SU-DHL-6 (cell line): ENCODE measurements around the gene SLC38A8.

ENCODE experiments used
- H2AFZ ChIP-seq: fragments of 200-600 bp; sonication (generic); 2 replicates; pipeline ENCODE4 v1.6.1; 2014; ENCODE audit warnings: low read depth, mild to moderate bottlenecking, moderate library complexity, mixed read lengths, antibody characterized with exemption, low read length; ENCODE audit not compliant: severe bottlenecking
- H3F3A ChIP-seq: fragments of 200-600 bp; shearing (Covaris generic); 2 replicates; pipeline ENCODE4 v1.6.0; 2016; ENCODE audit warnings: antibody characterized with exemption, mild to moderate bottlenecking; ENCODE audit not compliant: insufficient read depth
- H3K27ac ChIP-seq: fragments of 200-600 bp; sonication (generic); 2 replicates; pipeline ENCODE4 v1.5.1; 2016; ENCODE audit warnings: low read depth, mild to moderate bottlenecking, low read length, moderate library complexity, mixed read lengths
- H3K27me3 ChIP-seq: fragments of 200-600 bp; sonication (generic), shearing (Covaris generic); 2 replicates; pipeline ENCODE4 v1.6.0; 2014; ENCODE audit warnings: mild to moderate bottlenecking, low read length
- H3K36me3 ChIP-seq: fragments of 200-600 bp; sonication (generic); 2 replicates; pipeline ENCODE4 v1.6.1; 2014; ENCODE audit warnings: mild to moderate bottlenecking, low read length, mixed read lengths
- H3K4me2 ChIP-seq: fragments of 300-600, 200-600 bp; shearing (Covaris generic), sonication (generic); 2 replicates; pipeline ENCODE4 v1.6.0; 2014; ENCODE audit warnings: low read length, low read depth, mild to moderate bottlenecking; ENCODE audit not compliant: poor library complexity, severe bottlenecking
- H3K4me3 ChIP-seq: fragments of 200-600 bp; sonication (generic); 2 replicates; pipeline ENCODE4 v1.5.1; 2014; ENCODE audit warnings: antibody characterized with exemption, low read length, mild to moderate bottlenecking, mixed read lengths; ENCODE audit not compliant: insufficient read depth, poor library complexity, severe bottlenecking
- H3K79me2 ChIP-seq: fragments of 200-600 bp; sonication (generic); 2 replicates; pipeline ENCODE4 v1.6.1; 2014; ENCODE audit warnings: mild to moderate bottlenecking, low read length, moderate library complexity; ENCODE audit not compliant: insufficient read depth
- H3K9ac ChIP-seq: fragments of 200-600 bp; sonication (generic); 2 replicates; pipeline ENCODE4 v1.7.0; 2014; ENCODE audit warnings: mild to moderate bottlenecking, low read length
- H3K9me2 ChIP-seq: fragments of 200-600 bp; sonication (generic); replicated peaks from 2 replicates; pipeline ENCODE4 v1.6.1; 2014; ENCODE audit warnings: low read length; ENCODE audit not compliant: insufficient read depth
- H3K9me3 ChIP-seq: fragments of 200-600 bp; sonication (generic); 2 replicates; pipeline ENCODE4 v1.6.1; 2014; ENCODE audit warnings: low read length, mixed read lengths; ENCODE audit not compliant: insufficient read depth
- H4K20me1 ChIP-seq: fragments of 200-600 bp; sonication (generic); 2 replicates; pipeline ENCODE4 v1.6.1; 2014; ENCODE audit warnings: low read depth, mild to moderate bottlenecking, antibody characterized with exemption, low read length, moderate library complexity, mixed read lengths
- EZH2phosphoT487 ChIP-seq: fragments of 200-600 bp; sonication (generic), shearing (Covaris generic); conservative IDR thresholded peaks from 2 replicates; pipeline ENCODE4 v1.6.1; 2018; ENCODE audit warnings: mild to moderate bottlenecking, antibody characterized with exemption, low read length, moderate library complexity, mixed read lengths
- TF ChIP-seq, protein P1 (sequence below): fragments of 200-600 bp; sonication (generic); IDR thresholded peaks from one replicate; pipeline ENCODE4 v1.5.1; 2017; ENCODE audit warnings: antibody characterized with exemption, mild to moderate bottlenecking, low read length, moderate library complexity; ENCODE audit not compliant: insufficient read depth, poor library complexity, severe bottlenecking

SLC38A8 gene

DNA sequence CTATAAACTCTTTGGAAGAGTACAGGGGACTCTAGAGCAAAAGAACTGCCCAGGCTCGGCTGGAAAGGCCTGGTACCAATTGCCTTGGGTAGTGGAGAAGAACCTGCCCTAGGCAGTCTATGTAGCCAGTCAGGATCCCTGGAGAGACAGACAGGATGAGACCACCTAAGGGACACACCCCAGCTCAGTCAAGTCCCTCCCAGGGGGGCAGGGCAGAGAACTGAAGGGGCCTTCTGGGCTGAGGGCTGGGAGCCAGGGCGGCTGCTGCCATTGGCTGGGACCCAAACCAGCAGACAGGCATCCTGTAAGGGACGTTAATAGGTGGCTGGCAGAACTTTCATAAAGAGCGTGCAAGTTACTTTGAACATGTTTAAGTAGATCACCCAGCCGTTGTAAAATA, 12.8 kb upstream of the SLC38A8 start:
- H3K27ac ChIP-seq, result no peak overlapping the region
- H3K4me2 ChIP-seq, result no peak overlapping the region
- H2AFZ ChIP-seq, result no peak overlapping the region
- no peak overlapping the region for H3K9ac ChIP-seq
- H3K27me3 ChIP-seq, result no peaks in the 10 kb centered on the region
- H3K9me3 ChIP-seq, result no peaks in the 10 kb centered on the region
- no peaks in the 10 kb centered on the region for H4K20me1 ChIP-seq
- H3K79me2 ChIP-seq, result no peaks in the 10 kb centered on the region
- no peak for TF ChIP-seq EZH2phosphoT487
- TF ChIP-seq, protein P1, sequence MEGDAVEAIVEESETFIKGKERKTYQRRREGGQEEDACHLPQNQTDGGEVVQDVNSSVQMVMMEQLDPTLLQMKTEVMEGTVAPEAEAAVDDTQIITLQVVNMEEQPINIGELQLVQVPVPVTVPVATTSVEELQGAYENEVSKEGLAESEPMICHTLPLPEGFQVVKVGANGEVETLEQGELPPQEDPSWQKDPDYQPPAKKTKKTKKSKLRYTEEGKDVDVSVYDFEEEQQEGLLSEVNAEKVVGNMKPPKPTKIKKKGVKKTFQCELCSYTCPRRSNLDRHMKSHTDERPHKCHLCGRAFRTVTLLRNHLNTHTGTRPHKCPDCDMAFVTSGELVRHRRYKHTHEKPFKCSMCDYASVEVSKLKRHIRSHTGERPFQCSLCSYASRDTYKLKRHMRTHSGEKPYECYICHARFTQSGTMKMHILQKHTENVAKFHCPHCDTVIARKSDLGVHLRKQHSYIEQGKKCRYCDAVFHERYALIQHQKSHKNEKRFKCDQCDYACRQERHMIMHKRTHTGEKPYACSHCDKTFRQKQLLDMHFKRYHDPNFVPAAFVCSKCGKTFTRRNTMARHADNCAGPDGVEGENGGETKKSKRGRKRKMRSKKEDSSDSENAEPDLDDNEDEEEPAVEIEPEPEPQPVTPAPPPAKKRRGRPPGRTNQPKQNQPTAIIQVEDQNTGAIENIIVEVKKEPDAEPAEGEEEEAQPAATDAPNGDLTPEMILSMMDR, result no peak
- H3F3A ChIP-seq, result no peaks in the 10 kb centered on the region
- H3K36me3 ChIP-seq, result no peaks in the 10 kb centered on the region; the same call in 1 of the 2 replicates
- H3K9me2 ChIP-seq, result no peaks in the 10 kb centered on the region
- no peak overlapping the region for H3K4me3 ChIP-seq

DNA sequence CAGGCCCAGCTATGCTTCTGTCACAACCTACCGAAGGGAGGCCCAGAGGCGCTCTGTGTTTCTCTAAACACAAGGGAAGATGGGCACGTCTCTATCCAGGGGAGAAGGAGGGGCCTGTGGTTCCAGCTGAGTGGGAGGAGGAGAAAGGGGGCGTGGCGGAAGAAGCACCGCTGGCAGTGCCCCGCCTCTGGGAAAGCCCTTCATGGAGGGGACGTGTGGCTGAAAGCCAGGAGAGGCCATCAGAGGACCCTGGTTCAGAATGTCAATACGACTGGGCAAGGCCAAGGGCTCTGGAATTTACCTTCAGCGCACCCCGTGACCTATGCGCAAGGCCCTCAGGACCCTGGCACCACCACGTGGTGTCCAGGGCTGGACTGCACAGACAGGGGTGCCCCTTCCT, 12.3 kb upstream of the SLC38A8 start:
- H2AFZ ChIP-seq, result no peak overlapping the region
- no peaks in the 10 kb centered on the region for H3K27me3 ChIP-seq
- H3K9ac ChIP-seq, result no peak overlapping the region
- no peaks in the 10 kb centered on the region for H3K9me2 ChIP-seq
- TF ChIP-seq, protein P1, result no peak
- no peak for TF ChIP-seq EZH2phosphoT487
- no peaks in the 10 kb centered on the region for H3F3A ChIP-seq
- H4K20me1 ChIP-seq, result no peaks in the 10 kb centered on the region
- no peak overlapping the region for H3K4me2 ChIP-seq
- H3K36me3 ChIP-seq, result no peaks in the 10 kb centered on the region; the same call in 1 of the 2 replicates
- no peaks in the 10 kb centered on the region for H3K9me3 ChIP-seq
- no peak overlapping the region for H3K27ac ChIP-seq
- no peaks in the 10 kb centered on the region for H3K79me2 ChIP-seq
- H3K4me3 ChIP-seq, result no peak overlapping the region

DNA sequence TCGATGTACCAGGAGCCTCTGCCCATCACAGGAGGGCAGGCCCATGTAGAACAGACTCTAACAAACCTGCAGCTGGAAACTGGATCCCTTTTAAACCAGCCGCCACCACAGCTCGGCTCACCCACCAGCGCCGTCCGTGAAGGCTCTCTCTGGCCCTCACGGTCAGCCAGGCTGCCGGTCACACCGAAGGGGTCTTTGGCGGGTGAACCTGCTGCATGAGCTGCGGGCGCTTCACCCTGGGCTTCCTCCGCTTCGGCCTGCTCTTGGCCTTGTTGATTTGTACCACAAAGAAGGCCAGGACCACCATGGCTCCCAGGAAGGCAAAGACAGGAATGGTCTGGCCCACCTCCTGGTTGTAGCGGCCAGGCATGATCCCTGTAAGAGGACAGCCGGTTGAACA, 11.7 kb upstream of the SLC38A8 start:
- no peak for TF ChIP-seq EZH2phosphoT487
- TF ChIP-seq, protein P1, result no peak
- Histone ChIP-seq H3K4me3 (no peak overlapping the region), H3K27me3 (no peaks in the 10 kb centered on the region), H3K79me2 (no peaks in the 10 kb centered on the region), H3K27ac (no peak overlapping the region), H3K36me3 (no peaks in the 10 kb centered on the region; the same call in 1 of the 2 replicates), H3K4me2 (no peak overlapping the region), H4K20me1 (no peaks in the 10 kb centered on the region), H3K9me2 (no peaks in the 10 kb centered on the region), H3K9me3 (no peaks in the 10 kb centered on the region), H2AFZ (no peak overlapping the region), H3F3A (no peaks in the 10 kb centered on the region), H3K9ac (no peak overlapping the region)

DNA sequence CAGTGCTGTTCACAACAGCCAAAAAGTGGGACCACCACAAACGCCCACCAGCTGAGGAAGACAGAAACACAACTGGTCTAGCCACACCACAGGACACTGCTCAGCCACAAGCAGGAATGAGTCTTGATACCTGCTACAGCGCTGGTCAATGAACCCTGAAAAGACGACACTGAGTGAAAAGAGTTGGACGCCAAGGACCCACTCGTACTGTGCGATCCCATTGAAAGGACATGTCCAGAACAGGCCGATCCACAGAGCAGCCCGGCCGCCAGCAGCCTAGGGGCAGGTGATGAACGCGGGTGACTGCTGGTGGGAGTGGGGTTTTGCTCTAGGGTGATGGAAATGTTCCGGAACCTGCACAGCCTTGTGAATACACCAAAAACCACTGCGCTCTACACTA, 10.6 kb upstream of the SLC38A8 start:
- Histone ChIP-seq H4K20me1 (no peaks in the 10 kb centered on the region), H3K4me2 (no peak overlapping the region), H3K27ac (no peak overlapping the region), H3K9me2 (no peaks in the 10 kb centered on the region), H3K36me3 (no peaks in the 10 kb centered on the region; the same call in 1 of the 2 replicates), H3K27me3 (no peaks in the 10 kb centered on the region), H3K9ac (no peak overlapping the region), H3K9me3 (no peaks in the 10 kb centered on the region), H3K4me3 (no peak overlapping the region), H2AFZ (no peak overlapping the region), H3F3A (no peaks in the 10 kb centered on the region), H3K79me2 (no peaks in the 10 kb centered on the region)
- TF ChIP-seq EZH2phosphoT487, result no peak
- TF ChIP-seq, protein P1, result no peak
